Endothelial cell of hepatic sinusoid (primary cell): ENCODE data around the gene ITGAE.
"Not testable (repeated sequence)": the region's sequence is repeated elsewhere in the genome, so short reads cannot be mapped to it uniquely, and the experiment has no call there.

Source experiments
- in situ Hi-C: cut with HindIII; loops from 2 replicates; pipeline ENCODE4 v1.10.0; 2017; ENCODE audit warnings: low sequenced_read_pairs

The ITGAE gene, protein sequence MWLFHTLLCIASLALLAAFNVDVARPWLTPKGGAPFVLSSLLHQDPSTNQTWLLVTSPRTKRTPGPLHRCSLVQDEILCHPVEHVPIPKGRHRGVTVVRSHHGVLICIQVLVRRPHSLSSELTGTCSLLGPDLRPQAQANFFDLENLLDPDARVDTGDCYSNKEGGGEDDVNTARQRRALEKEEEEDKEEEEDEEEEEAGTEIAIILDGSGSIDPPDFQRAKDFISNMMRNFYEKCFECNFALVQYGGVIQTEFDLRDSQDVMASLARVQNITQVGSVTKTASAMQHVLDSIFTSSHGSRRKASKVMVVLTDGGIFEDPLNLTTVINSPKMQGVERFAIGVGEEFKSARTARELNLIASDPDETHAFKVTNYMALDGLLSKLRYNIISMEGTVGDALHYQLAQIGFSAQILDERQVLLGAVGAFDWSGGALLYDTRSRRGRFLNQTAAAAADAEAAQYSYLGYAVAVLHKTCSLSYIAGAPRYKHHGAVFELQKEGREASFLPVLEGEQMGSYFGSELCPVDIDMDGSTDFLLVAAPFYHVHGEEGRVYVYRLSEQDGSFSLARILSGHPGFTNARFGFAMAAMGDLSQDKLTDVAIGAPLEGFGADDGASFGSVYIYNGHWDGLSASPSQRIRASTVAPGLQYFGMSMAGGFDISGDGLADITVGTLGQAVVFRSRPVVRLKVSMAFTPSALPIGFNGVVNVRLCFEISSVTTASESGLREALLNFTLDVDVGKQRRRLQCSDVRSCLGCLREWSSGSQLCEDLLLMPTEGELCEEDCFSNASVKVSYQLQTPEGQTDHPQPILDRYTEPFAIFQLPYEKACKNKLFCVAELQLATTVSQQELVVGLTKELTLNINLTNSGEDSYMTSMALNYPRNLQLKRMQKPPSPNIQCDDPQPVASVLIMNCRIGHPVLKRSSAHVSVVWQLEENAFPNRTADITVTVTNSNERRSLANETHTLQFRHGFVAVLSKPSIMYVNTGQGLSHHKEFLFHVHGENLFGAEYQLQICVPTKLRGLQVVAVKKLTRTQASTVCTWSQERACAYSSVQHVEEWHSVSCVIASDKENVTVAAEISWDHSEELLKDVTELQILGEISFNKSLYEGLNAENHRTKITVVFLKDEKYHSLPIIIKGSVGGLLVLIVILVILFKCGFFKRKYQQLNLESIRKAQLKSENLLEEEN

DNA sequence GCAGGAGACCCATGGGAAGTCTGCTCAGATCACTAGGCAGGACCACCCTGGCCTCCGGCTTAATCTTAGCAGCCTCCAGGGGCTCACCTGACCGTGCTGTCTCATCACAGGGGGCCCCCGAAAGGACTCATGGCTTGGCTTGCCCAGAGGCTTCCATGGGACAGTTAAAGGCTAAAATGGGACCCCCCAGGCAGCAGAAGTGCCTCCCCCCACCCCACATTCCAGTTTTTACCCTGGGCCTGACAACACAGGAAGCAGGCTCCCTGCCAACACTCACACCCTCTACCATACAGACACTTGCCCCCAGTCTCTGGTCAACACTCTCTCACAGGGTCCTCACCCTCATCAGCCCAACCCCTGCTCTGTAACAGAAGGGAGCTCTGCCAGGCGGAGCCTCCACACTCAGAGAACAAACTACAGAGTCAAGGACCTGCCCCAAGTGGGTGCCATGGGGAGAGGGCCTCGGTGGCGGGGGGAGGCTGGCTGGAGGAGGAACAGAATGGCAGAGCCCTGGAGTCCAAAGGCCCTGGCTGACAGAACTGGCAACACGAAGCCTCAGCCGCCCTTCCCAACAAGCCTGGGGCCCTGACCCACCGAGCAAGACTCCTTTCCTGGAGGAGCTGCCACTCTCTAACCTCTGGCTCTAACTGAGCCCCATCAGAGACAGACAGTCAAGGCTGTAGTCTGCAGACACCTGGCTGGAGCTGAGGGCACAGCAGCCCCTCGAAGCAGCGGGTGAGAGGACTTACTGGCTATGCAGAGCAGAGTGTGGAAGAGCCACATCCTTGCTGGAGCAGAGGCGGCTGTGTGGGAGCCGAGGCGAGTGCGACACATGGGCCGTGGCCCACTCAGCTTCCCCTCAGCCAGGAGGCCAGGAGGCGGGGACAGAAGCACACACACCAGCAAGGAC is at the start of gene ITGAE:
Gene ITGAE, minus strand, starts transcription at position 827 of the 910 bp plus-strand sequence. Its CDS starts 44 bp downstream, at position 783.
- in situ Hi-C loops = loop anchor here (5.0 kb wide), 1 partner anchor 58 kb away; no protein-coding TSS in a partner anchor

DNA sequence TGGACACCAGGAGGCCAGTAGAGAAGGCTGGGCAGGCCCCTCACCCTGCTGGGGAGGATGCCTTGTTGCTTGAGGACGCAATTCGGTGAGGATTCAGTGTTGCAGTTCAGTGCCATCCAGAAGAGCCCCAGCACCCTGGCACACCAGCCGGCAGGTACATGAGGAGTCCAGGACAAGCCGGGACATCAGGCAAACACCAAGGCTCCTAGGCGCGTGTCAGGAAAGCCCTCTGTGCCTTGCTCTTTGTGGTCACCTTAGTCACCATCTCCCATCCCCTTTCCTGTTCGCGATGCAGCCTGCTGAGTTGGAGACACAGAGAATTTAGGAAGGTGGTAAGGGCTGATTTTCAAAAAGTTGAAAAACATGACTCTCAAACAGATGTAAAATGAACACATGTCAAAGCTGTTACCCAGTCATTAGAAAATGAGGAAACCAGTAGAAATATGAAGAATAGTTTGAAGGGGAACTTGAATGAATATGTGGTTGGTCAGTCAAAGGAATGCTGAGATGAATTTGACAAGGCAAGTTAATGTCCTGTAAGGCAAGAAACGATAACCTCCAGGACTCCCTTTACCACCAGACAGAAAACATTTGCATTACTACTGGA is 47.3 kb upstream of the ITGAE start:
- in situ Hi-C loops = no loop called here

DNA sequence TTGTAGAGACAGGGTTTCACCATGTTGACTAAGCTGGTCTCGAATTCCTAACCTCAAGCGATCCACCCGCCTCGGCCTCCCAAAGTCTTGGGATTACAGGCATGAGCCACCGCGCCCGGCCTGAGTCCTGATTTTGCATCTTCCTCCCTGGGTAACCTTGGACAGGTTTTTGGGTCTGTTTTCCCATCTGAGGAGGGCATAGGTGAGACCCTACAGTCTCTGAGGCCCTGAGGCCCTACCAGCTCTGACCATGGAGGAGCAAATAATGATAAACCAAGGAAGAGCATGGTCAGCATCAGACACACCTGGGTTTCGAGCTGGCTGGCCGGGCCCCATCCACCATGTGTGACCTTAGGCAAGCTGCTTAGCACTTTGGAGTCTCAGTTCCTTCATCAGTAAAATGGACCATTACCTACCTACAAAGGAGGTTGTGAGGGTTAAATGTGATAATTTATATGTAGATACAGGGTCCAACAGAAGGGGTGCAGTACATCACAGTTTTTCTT is 46.2 kb upstream of the ITGAE start:
- in situ Hi-C loops = no loop called here

DNA sequence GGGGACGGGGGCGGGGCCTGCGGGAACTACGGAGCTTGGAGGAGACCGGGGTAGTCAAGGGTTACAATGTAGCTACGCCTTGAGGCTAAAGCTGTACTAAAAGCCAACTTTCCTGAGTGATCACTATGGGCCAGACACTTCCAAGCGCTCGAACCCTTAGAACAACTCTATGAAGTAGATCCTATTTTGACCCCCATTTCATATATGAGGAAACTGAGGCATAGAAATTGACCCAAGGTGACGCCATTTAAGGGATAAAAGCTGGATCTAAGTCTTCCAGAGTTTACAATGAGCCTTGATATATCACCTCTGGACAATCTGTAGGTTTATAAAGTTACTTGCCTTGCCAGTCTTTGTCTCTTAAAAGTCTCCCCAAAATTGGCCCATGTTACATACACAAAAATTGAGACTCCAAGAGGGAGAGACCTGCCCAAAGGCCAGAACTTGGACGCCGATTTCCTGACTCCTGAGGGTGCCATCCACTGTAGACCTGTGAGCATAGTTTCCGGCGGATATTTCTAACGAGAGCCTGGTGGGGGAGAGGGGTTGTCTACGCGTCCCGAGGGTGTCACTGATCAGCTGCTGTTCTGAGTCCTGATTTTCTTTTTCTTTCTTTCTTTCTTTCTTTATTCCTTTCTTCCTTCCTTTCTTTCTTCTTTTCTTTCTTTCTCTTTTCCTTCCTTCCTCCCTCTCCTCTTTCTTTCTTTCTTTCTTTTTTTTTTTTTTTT is 45.6 kb upstream of the ITGAE start:
- in situ Hi-C loops = no loop called here

DNA sequence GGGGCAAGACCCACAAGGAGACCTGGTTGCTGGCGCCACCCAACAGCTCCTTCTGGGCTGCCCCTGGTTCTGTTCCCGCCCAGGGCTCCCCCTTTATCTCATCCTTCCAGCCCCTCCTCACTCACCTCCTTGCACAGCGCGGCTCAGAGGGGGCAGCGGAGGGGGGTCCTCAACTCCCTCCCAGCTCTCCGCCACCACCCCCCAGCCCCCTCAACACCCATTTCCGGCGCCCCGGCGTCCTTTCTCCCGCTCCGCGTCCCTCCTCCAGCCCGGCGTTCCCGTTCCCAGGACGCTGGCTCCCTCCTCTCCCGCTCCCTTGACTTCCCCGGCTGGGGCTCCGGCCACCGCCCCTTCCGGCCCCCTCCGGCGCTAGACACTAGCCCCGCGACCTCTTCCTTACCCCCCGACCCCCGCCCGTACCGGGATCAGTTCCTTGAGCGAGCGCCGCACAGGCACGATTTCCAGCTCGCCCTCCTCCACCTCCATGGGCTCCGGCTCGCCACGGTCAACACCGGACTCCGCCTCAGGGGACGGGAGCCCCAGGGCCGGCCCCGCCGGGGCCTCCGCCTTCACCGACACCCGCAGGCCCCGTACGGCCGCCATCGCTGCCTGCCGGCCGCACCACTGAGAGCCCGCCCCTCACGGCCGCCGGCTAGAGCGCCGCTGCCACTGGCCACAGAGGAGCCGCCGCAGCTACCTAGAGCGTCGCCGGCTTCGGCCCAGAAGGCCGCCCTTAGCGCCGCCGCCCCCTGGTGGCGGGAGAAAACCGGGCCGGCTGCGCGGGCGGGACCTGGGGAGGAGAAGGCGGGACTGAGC is 44.8 kb upstream of the ITGAE start, which contains the start of gene NCBP3:
Gene NCBP3, minus strand, starts transcription at position 626 of the 816 bp plus-strand sequence. Its CDS starts 23 bp downstream, at position 603.
- in situ Hi-C loops = no loop called here

DNA sequence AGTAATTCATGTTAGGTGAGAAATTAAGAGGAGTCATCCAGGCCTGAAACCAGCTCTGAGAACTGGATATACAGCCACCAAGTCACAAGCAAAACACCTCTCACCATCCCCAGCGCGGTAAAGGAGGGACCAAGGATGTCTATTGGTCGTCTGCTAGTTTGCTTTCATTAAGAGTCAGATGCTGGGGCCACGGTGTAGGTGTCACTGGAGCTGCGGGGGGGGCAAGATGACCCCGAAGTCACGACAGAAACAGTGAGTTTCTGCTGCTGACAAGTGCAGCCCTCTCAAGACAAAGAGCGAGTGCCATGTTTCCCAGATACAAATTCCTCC is 44.3 kb upstream of the ITGAE start:
- in situ Hi-C loops = no loop called here

DNA sequence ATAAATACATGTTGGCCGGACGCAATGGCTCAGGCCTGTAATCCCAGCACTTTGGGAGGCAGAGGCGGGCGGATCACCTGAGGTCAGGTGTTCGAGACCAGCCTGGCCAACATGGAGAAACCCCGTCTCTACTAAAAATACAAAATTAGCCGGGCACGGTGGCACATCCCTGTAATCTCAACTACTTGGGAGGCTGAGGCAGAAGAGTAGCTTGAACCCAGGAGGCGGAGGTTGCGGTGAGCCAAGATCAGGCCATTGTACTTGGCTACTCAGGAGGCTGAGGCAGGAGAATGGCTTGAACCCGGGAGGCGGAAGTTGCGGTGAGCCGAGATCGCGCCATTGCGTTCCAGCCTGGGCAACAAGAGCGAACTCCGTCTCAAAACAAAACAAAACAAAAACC is 43.6 kb upstream of the ITGAE start:
- in situ Hi-C loops = not testable (repeated sequence)

DNA sequence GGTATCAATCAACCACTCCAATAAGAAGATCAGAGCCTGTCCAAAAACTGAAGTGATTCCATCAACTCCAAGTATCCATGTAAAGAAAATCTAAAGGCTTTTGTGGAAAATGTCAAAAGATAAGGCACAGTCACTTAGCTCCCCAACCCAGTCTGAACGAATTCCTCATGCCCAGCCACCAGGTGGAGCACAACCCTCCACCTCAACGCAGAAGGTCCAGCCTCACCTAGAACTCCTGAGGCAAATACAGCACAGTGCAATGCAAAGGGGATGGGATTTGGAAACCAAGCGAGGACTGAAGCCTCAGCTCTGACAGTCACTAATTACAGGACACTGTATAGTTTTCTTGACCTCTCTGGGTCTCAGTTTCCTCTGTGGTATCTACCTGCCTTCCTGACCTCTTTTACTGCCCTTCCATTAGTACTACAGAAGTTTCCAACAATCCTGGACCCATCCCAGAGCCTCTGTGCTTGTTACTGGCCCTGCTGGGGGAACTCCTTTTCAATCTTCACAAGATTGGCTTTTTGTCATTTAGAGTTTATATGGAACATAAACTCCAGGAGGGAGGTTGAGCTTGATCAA is 43.0 kb upstream of the ITGAE start:
- in situ Hi-C loops = no loop called here

DNA sequence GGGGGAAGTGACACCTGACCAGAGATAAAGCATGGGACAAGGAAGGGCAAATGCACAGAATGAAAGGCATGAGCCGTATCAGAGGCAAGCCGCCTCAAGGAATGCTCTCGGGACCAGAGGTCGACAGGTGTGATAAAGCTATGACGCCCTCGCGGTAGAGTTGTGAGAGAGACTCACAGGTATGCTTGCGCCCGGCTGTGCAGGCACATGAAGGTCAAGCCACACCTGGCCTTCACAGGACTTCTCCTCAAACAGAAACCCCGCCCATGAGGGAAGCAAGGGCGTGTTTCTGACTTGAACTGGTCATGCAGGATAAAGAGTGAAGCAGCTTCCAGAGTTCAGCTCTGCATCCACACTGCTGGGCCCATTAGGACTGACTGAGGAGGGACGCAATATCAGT is 37.2 kb upstream of the ITGAE start:
- in situ Hi-C loops = no loop called here

DNA sequence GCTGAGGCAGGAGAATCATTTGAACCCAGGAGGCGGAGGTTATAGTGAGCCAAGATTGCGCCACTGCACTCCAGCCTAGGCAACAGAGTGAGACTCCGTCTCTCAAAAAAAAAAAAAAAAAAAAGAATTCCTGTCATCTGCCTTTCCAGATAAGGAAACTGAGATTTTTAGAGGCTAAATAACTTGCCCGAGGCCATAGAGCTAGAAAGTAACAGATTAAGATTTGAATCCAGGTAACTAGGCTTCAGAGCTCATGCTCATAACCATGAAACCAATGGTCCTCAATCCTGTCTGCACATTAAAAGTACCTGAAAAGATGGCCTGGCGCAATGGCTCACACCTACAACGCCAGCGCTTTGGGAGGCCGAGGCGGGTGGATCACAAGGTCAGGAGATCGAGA is 35.6 kb upstream of the ITGAE start:
- in situ Hi-C loops = no loop called here

DNA sequence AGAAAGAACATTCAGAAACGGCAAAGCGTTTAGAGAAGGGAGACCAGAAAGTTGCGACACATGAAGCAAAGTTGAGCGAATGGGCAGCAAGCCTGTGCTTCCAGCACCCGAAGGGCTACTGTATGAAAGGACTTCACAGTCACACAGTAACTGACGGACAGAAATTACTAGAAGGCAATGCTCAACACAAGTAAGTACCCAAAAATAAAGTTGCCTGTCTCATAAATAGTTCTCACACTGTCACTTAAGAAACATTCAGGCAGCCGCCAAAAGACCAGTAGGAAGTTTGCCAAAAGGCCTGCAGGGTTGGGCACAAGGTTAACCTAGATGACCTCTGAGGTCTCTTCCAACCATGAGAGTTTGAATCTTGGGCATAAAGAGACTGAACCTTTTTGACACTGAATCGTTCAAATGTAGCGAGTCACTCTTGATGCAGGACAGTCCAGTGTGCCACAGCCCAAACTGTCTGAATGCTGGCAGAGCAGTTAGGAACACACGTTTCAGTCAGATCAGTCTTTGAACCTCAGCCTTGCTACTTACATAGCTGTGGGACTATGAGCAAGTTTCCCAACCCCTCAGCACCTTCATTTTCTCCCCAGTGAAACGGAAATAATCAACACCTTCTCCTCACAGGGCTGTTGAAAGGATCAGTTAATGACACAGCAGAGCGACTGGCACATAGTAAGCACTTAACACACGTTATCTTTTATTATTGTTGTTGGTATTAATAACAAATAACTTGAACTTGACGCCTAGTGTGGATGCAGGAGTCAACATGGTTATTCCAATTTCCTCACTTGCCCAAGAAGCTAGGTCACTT is 34.6 kb upstream of the ITGAE start:
- in situ Hi-C loops = no loop called here

DNA sequence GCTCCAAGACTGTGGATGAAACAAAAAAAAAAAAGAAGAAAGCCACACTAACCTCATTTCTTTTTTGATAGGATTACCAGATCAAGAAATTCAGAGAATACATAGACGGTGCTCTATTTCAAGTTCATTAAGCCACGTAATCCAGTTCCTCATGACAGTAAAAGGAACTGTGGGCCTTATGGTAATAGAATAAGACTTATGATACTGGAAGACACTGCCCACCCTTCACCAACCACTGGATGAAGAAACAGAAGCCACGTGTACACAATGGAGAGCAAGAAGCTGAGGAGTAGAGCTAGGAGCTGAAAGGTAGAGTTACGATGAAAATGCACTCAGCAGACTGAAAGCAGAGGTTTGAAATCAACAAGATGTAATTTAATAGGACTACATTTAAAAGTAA is 33.8 kb upstream of the ITGAE start:
- in situ Hi-C loops = no loop called here

DNA sequence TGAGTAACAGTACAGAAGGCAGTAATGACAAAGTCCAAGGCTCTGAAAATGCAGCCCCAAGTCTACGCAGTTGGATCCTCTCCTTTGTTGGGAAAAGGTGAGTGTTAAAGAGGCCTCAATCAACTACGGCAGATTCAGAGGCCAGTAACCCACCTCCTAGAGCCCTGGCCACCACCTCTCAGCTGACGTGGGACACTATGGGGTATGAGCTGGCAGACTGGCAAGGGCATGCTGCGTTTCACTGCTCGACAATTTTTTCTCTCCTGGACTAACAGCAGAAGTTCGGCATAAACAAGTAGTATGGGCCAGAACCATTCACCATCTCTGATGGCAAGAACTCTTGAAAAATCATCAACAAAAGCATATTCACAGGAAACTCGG is 27.9 kb upstream of the ITGAE start:
- in situ Hi-C loops = no loop called here

DNA sequence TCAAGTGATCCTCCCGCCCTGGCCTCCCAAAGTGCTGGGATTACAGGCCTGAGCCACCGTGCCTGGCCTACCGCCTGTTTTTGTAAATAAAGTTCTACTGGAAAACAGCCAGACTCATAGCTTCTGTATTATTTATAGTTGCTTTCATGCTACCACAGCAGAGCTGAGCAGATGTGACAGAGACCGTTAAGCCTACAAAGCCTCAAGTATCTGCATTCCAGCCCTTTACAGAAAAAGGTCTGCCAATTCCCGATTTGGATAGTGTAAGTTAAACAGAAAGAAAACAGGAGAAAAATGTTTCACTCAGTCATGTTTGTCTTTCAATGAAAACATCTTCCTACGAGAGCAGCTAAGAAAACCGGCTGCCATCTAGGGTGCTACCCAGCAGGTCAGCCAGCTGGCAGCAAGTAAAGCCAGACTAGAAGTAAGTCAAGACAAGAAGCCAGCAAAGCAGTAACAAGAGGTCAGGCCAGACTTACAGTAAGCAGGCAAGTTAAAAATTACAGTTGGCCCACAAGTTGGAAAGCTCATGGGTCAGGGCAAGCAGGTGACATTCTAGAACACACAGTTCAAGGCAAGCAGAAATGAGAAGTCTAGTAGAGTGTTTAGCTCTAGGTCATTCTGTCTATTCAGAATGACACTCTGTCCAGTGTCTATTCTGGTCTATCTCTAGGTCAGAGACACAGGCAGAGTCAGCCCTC is 27.3 kb upstream of the ITGAE start:
- in situ Hi-C loops = no loop called here

DNA sequence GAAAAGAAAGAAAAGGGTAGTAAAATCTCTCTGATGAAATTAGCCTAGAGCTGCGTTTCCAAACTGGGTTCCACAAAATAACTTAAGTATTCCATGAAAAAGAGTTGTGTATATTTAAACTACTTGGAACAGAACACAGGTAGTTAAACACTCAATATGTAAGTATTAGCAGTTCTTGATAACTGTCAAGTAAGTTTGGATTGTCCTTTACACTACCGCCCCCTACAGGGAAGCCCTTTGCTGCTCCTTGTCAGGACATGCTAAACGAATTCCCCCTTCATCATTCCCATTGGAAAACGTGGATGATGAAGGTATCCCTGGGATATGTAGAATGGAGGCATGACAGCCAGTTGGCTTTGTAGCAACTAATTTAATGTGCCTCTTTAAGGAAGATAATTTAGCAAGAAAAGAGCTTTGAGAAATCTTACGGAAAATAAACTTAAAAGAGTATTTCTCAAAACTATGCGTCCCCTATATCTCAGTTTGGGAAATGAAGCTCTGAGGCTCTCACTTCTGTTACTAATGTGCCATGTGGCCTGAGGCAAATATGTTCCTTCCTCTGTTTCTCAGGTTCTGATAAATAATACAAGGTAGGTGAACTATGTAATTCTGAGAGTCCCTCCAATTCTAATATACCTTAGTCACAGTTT is 26.3 kb upstream of the ITGAE start:
- in situ Hi-C loops = no loop called here

DNA sequence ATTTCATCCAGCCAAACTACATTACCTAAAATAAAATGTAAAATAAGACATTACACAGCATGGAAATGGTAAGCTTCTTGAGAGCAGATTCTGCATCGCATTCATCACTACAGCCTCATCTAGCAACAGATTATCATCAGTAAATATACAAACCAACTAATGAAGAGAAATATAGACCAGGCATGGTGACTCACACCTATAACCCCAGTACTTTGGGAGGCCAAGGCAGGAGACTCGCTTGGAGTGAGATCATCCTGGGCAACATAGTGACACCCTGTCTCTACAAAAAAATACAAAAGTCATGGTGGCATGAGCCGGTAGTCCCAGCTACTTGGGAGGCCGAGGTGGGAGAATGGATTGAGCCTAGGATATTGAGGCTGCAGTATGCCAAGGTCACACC is 25.2 kb upstream of the ITGAE start:
- in situ Hi-C loops = no loop called here
